ENCODE measurements around the gene A1BG. TPM values are rescaled to one million over a fixed set of nuclear protein-coding genes. Genes with fewer than 3 reads are reported as not detected.
A peak's percentile ranks its signal among the peaks of the same experiment; 100 is the strongest.
"Not testable (repeated sequence)": the region's sequence is repeated elsewhere in the genome, so short reads cannot be mapped to it uniquely, and the experiment has no call there.

A1BG gene
- total RNA-seq, 4 donors from 2014 or later = 8.7 to 18.4 (median 16.4) TPM

- DNase-seq (ENCODE audit: low spot score) (no peak), ATAC-seq (ENCODE audit: low FRiP score) (no peak)
- no peak for TF ChIP-seq CTCF (IDR thresholded peaks at IDR 0.05)
Measured at GRCh38 chr19:58317476-58318072, 35.7 kb downstream of the A1BG start.

GRCh38 chr19:58315580-58315979 is 37.7 kb downstream of the A1BG start:
- ATAC-seq (ENCODE audit: low FRiP score) = no peak
- DNase-seq (ENCODE audit: low spot score) = no peak
- TF ChIP-seq CTCF (IDR thresholded peaks at IDR 0.05) = no peak

GRCh38 chr19:58311345-58311865 is 41.9 kb downstream of the A1BG start:
- DNase-seq (ENCODE audit: low spot score) = no peak
- no peak for ATAC-seq (ENCODE audit: low FRiP score)
- TF ChIP-seq CTCF (IDR thresholded peaks at IDR 0.05) = no peak

GRCh38 chr19:58310685-58311084 is 42.6 kb downstream of the A1BG start:
- ATAC-seq (ENCODE audit: low FRiP score); DNase-seq (ENCODE audit: low spot score): not testable (repeated sequence)

GRCh38 chr19:58307736-58308135 is 45.6 kb downstream of the A1BG start:
- TF ChIP-seq CTCF (IDR thresholded peaks at IDR 0.05) = no peak
- ATAC-seq (ENCODE audit: low FRiP score) = no peak
- no peak for DNase-seq (ENCODE audit: low spot score)

GRCh38 chr19:58305932-58306323 is 47.4 kb downstream of the A1BG start:
- TF ChIP-seq CTCF (IDR thresholded peaks at IDR 0.05) = no peak
- DNase-seq (ENCODE audit: low spot score) (no peak), ATAC-seq (ENCODE audit: low FRiP score) (no peak)

GRCh38 chr19:58305065-58305931 is 48.0 kb downstream of the A1BG start, which contains the start of gene ERVK3-1:
TSS of gene ERVK3-1 (plus strand) at chr19:58305377. CDS start at chr19:58312169, 6,792 bp downstream.
- peak; percentile 100 for ATAC-seq (ENCODE audit: low FRiP score)
- no peak for TF ChIP-seq CTCF (IDR thresholded peaks at IDR 0.05)

More at GRCh38 chr19:58305065-58305931, 48.0 kb downstream of the A1BG start, which contains the start of gene ERVK3-1:
- DNase-seq (ENCODE audit: low spot score) = peak; percentile 74
